Activated T-helper 2 cell treated with anti-CD3 and anti-CD28 coated beads, Interferon-gamma antibody, Interleukin-2, Interleukin-4, amounts not matched to agents 10 μg/mL and 5 μg/mL and 100 μg/mL, durations not matched to agents 14 hours and 24 hours and 36 hours (primary cell): ENCODE measurements around the gene PDZD4. TPM values are rescaled to one million over a fixed set of nuclear protein-coding genes. Genes with fewer than 3 reads are reported as not detected.

Source experiments
- DNase-seq: peaks from one replicate; pipeline ENCODE4 v3.0.0; 2021; ENCODE audit warnings: low spot score
- H3K27ac Mint-ChIP-seq: one replicate; pipeline ENCODE4 v1.8.0; 2021; ENCODE audit warnings: mixed read lengths
- H3K27me3 Mint-ChIP-seq: one replicate; pipeline ENCODE4 v1.8.0; 2021; ENCODE audit warnings: low read depth, mixed read lengths
- H3K36me3 Mint-ChIP-seq: one replicate; pipeline ENCODE4 v1.8.0; 2021; ENCODE audit warnings: low read depth, mixed read lengths
- H3K4me1 Mint-ChIP-seq: one replicate; pipeline ENCODE4 v1.8.0; 2021; ENCODE audit warnings: low read depth, mixed read lengths
- H3K4me3 Mint-ChIP-seq: one replicate; pipeline ENCODE4 v1.8.0; 2021; ENCODE audit warnings: low read depth, mild to moderate bottlenecking, moderate library complexity, mixed read lengths
- H3K9me3 Mint-ChIP-seq: one replicate; pipeline ENCODE4 v1.8.0; 2021; ENCODE audit warnings: mixed read lengths
- intact Hi-C: fragments of 100-400 bp; cut with micrococcal nuclease; formaldehyde crosslinking; loops from one replicate; pipeline ENCODE4 v1.15.1; 2023
- total RNA-seq: library from RNA; stranded (reverse); gene quantifications from 2 replicates; pipeline ENCODE4 v1.2.3, GENCODE V29; 2022

PDZD4 gene, protein sequence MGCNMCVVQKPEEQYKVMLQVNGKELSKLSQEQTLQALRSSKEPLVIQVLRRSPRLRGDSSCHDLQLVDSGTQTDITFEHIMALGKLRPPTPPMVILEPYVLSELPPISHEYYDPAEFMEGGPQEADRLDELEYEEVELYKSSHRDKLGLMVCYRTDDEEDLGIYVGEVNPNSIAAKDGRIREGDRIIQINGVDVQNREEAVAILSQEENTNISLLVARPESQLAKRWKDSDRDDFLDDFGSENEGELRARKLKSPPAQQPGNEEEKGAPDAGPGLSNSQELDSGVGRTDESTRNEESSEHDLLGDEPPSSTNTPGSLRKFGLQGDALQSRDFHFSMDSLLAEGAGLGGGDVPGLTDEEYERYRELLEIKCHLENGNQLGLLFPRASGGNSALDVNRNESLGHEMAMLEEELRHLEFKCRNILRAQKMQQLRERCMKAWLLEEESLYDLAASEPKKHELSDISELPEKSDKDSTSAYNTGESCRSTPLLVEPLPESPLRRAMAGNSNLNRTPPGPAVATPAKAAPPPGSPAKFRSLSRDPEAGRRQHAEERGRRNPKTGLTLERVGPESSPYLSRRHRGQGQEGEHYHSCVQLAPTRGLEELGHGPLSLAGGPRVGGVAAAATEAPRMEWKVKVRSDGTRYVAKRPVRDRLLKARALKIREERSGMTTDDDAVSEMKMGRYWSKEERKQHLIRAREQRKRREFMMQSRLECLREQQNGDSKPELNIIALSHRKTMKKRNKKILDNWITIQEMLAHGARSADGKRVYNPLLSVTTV
- 0.23 and 0.91 TPM in 2 replicates for total RNA-seq

GRCh38 chrX:153829799-153830639, at the start of gene PDZD4:
PDZD4 (minus strand) TSS chrX:153830544; CDS start chrX:153830298, 246 bp downstream.
- DNase-seq, result no peak
- intact Hi-C loops, result no loop called here
- Mint-ChIP-seq H3K4me3 (no peak within 1 kb of the TSS), H3K9me3 (no peaks in the 10 kb centered on the region), H3K27ac (no peak within 1 kb of the TSS), H3K27me3 (peaks cover 34% of the 10 kb centered on the region), H3K4me1 (peaks cover 3% of the 10 kb centered on the region), H3K36me3 (no peaks in the 10 kb centered on the region)

DNA sequence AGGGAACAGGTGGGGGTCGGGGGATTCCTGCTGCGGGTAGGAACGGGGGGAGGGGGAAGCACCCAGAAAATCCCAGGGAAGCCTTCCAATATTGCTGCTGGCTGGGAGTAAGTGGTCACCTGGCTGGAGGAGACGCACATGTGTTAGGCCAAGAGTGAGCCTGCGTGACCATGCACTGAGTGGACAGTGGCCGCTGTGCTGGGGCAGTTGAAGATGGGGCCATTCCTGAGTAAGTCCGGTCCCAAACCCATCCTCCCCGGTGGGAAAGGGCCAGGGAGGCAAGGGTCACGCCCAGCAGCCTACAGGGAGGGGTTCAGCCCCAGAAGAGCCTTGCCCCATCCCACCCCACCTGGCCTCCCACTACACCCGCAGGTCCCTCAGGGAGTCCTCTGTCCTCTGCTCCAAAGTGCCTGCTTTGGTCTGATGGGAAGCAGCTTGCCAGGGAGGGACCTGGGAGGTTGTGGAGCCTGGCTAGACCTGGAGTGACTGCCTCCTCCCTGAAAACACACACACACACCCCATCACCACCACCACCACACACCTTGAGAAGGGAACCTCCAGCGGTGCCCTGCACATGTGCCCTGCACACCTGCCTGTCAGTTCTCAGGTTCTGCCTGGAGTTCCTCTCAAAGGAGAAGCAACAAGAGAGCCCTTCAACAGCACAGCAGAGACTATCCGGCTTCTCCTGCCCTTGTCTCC, 49.5 kb upstream of the PDZD4 start:
- intact Hi-C loops, result no loop called here
- Mint-ChIP-seq H3K4me1 (peaks cover 15% of the 10 kb centered on the region), H3K4me3 (no peak overlapping the region), H3K36me3 (no peaks in the 10 kb centered on the region), H3K27me3 (peaks cover 17% of the 10 kb centered on the region), H3K27ac (no peak overlapping the region), H3K9me3 (no peaks in the 10 kb centered on the region)
- no peak for DNase-seq

DNA sequence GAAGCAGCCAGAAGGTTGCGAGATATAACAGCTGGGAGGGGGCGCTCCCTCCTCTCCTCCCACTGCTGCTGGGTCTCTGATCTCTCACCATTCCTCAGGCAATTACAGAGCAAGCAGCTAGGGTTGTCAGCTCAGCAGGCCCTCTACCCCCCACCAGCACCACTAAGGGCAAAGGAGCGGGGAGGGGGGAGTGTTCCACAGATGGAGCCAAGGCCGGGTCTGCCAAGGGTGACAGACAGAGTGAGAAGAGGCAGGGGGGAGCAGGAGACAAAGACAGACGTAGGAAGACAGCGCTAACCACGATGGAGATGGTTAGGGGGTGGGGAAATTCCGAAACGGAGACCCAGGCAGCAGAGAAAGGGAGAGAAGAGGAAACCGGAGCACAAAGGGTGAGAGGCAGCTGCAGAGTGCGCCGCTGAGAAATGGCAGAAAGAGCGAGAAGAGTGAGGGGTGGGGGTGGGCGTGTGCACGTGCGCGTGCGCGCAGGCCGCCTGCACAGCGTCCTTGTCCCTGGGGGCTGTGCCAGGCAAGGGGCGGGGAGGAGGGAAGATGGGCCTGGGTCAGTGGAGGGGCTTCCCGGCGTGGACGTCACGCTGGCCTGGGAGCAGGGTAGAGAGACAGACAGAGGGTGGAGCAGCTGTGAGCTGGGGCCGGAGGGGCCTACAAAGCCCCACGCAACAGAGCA, 48.8 kb upstream of the PDZD4 start:
- H3K4me3 Mint-ChIP-seq, result peak overlapping the region; percentile 67
- no peak for DNase-seq
- intact Hi-C loops, result no loop called here
- H3K4me1 Mint-ChIP-seq, result peaks cover 14% of the 10 kb centered on the region
- H3K27me3 Mint-ChIP-seq, result peaks cover 15% of the 10 kb centered on the region
- H3K27ac Mint-ChIP-seq, result peak overlapping the region; percentile 58
- H3K36me3 Mint-ChIP-seq, result no peaks in the 10 kb centered on the region
- H3K9me3 Mint-ChIP-seq, result no peaks in the 10 kb centered on the region

GRCh38 chrX:153878345-153878744, 48.0 kb upstream of the PDZD4 start:
- Mint-ChIP-seq H3K36me3 (no peaks in the 10 kb centered on the region), H3K9me3 (no peaks in the 10 kb centered on the region), H3K4me3 (no peak overlapping the region), H3K27me3 (peaks cover 15% of the 10 kb centered on the region), H3K4me1 (peaks cover 14% of the 10 kb centered on the region), H3K27ac (no peak overlapping the region)
- intact Hi-C loops, result no loop called here
- DNase-seq, result no peak

GRCh38 chrX:153877571-153878261, 47.4 kb upstream of the PDZD4 start:
- Mint-ChIP-seq H3K9me3 (no peaks in the 10 kb centered on the region), H3K4me1 (peaks cover 14% of the 10 kb centered on the region), H3K27ac (no peak overlapping the region), H3K4me3 (no peak overlapping the region), H3K36me3 (no peaks in the 10 kb centered on the region), H3K27me3 (peaks cover 15% of the 10 kb centered on the region)
- DNase-seq, result no peak
- intact Hi-C loops, result no loop called here

- peaks cover 14% of the 10 kb centered on the region for H3K4me1 Mint-ChIP-seq
- no peak overlapping the region for H3K27ac Mint-ChIP-seq
- peaks cover 11% of the 10 kb centered on the region for H3K27me3 Mint-ChIP-seq
- intact Hi-C loops, result no loop called here
- no peak overlapping the region for H3K4me3 Mint-ChIP-seq
- no peak for DNase-seq
- no peaks in the 10 kb centered on the region for H3K36me3 Mint-ChIP-seq
- H3K9me3 Mint-ChIP-seq, result no peaks in the 10 kb centered on the region
Observed at GRCh38 chrX:153876112-153876491, 45.8 kb upstream of the PDZD4 start.

DNA sequence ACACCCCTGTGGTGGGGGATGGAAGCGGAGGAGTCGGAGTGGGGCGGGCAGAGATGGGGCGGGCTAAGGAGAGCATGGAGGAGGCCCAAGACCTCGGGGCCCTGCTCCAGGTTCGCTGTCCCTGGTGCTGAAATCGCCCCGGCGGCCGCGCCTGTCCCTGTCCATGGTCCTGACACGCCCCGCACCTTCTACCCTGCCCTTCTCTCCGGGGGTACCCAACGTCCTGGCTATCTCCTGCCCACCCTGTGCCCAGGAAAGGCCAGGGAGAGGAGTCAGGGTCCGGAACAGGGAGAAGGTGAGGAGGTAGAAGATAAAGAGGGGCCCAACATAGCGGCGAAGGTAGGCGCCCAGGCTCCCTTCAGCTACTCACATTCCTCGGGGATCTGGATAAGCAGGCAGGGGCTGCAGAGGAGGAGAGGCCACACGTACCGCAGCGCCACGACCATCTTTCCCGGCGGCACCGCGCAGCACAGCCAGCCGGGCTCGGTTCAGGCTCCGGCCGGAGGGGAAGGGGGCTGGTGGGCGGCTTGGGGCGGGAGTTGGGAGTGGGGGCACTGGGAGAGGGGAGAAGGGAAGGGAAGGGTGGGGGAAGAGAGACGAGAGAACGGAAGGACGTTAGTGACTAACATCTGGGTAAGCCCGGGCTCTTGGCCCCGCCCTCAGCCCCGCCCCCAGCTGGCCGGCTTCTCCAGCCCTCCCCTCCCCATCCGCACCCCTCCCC, 45.2 kb upstream of the PDZD4 start:
- Mint-ChIP-seq H3K36me3 (no peaks in the 10 kb centered on the region), H3K27me3 (peaks cover 11% of the 10 kb centered on the region), H3K4me3 (no peak overlapping the region), H3K27ac (no peak overlapping the region), H3K9me3 (no peaks in the 10 kb centered on the region), H3K4me1 (peaks cover 14% of the 10 kb centered on the region)
- DNase-seq, result peak; percentile 58
- intact Hi-C loops, result no loop called here

GRCh38 chrX:153874366-153875125, 44.2 kb upstream of the PDZD4 start:
- no peak for DNase-seq
- Mint-ChIP-seq H3K36me3 (no peaks in the 10 kb centered on the region), H3K4me3 (no peak overlapping the region), H3K27ac (no peak overlapping the region), H3K9me3 (no peaks in the 10 kb centered on the region), H3K27me3 (peaks cover 11% of the 10 kb centered on the region), H3K4me1 (peaks cover 14% of the 10 kb centered on the region)
- intact Hi-C loops, result no loop called here

DNA sequence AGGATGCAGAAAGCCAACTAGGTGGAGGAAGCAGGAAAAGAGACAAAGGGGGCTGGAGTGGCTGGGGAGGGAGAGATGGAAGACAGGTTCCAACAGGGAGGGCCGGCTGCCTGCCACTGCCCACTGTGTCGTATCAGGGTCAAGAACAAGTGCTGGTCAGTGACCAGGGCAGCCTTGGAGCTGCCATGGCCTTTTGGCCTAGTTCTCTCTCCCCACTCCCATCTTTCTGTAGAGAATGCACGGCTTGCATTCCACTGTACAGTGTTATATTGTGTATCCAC, 43.7 kb upstream of the PDZD4 start:
- intact Hi-C loops, result no loop called here
- Mint-ChIP-seq H3K36me3 (no peaks in the 10 kb centered on the region), H3K9me3 (no peaks in the 10 kb centered on the region), H3K27me3 (peaks cover 9% of the 10 kb centered on the region), H3K4me1 (peaks cover 11% of the 10 kb centered on the region), H3K27ac (no peak overlapping the region), H3K4me3 (no peak overlapping the region)
- DNase-seq, result no peak

DNA sequence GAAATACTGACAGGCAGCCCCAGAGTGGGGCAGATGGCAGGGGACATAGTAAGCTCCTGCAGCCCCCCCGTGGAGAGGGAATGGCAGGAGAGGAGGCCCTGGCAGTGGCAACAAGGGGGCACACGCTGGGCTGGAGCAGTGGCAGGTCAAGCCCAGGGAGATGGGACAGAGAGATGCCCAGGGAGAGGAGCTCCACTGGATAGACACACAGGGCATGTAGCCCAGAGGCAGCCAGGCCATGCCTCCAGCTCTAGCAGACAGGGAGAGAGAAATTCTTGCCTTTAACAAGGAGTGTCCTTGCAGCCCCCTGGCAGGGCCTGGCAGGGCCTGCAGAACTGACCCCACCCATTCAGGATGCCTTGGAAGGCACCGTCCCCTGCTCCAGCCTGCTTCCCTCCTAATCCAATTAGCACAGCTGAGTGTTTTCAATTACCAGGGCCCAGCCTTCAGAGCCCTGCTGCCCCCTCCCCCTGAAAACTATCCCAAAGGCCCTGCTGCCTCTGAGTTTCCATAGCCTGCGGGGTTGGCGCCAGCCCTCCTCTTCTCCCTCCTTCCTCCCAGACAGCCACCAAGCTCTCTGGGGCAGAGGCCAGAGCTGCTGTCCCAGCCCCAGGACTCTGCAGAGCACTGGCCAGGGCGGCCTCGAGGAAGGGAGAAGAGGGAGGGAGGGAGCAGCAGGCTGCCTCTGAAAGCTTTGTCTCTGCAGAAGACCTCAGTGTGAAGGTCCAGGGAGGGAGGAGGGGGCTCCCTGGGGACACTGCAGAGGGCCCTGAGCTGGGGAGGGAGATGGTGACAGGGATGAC, 43.1 kb upstream of the PDZD4 start:
- Mint-ChIP-seq H3K4me1 (peaks cover 7% of the 10 kb centered on the region), H3K36me3 (no peaks in the 10 kb centered on the region), H3K27me3 (peaks cover 8% of the 10 kb centered on the region), H3K4me3 (no peak overlapping the region), H3K9me3 (no peaks in the 10 kb centered on the region), H3K27ac (no peak overlapping the region)
- DNase-seq, result no peak
- intact Hi-C loops, result no loop called here
